DMS79 treated with DMSO at 0.1 percent for 48 hours (cell line): ENCODE data around the gene DDIT3.
"Not testable (repeated sequence)": the region's sequence is repeated elsewhere in the genome, so short reads cannot be mapped to it uniquely, and the experiment has no call there.

Experiments
- DNase-seq: peaks from one replicate; lab custom pipeline; 2025; lab: John Stamatoyannopoulos, UW

The DDIT3 gene

GRCh38 chr12:57520053-57520818 is at the start of gene DDIT3:
Gene DDIT3, minus strand, starts transcription at chr12:57520514. Its CDS starts 3,108 bp downstream, at chr12:57517406.
- peak; percentile 87 for DNase-seq

GRCh38 chr12:57569858-57570257 is 49.5 kb upstream of the DDIT3 start:
- DNase-seq = no peak

- DNase-seq = no peak
These were observed 48.5 kb upstream of the DDIT3 start for GRCh38 chr12:57568838-57569237.

GRCh38 chr12:57564178-57564740 is 43.9 kb upstream of the DDIT3 start:
- DNase-seq = no peak

GRCh38 chr12:57563358-57563757 is 43.0 kb upstream of the DDIT3 start:
- no peak for DNase-seq

GRCh38 chr12:57561117-57561516 is 40.8 kb upstream of the DDIT3 start:
- not testable (repeated sequence) for DNase-seq

GRCh38 chr12:57560516-57560915 is 40.2 kb upstream of the DDIT3 start:
- no peak for DNase-seq

GRCh38 chr12:57558864-57559263 is 38.5 kb upstream of the DDIT3 start:
- no peak for DNase-seq

- no peak for DNase-seq
These were observed 34.6 kb upstream of the DDIT3 start for GRCh38 chr12:57554897-57555296.

- no peak for DNase-seq
These were observed 34.1 kb upstream of the DDIT3 start for GRCh38 chr12:57554453-57554852.

GRCh38 chr12:57553343-57554202 is 33.3 kb upstream of the DDIT3 start:
- peak; percentile 86 for DNase-seq

GRCh38 chr12:57552835-57553313 is 32.6 kb upstream of the DDIT3 start:
- peak; percentile 46 for DNase-seq

- no peak for DNase-seq
These were observed 32.0 kb upstream of the DDIT3 start for GRCh38 chr12:57552306-57552651.

GRCh38 chr12:57551637-57552305 is 31.5 kb upstream of the DDIT3 start:
- no peak for DNase-seq

- no peak for DNase-seq
These were observed 30.6 kb upstream of the DDIT3 start for GRCh38 chr12:57550641-57551549.

GRCh38 chr12:57549909-57550640 is 29.8 kb upstream of the DDIT3 start, which contains the start of gene KIF5A:
Gene KIF5A, plus strand, starts transcription at chr12:57550044. Its CDS starts 228 bp downstream, at chr12:57550272.
- DNase-seq = peak; percentile 13

GRCh38 chr12:57549203-57549908 is 29.0 kb upstream of the DDIT3 start:
- DNase-seq = no peak

- no peak for DNase-seq
These were observed 28.2 kb upstream of the DDIT3 start for GRCh38 chr12:57548488-57548887.

- DNase-seq = no peak
These were observed 27.6 kb upstream of the DDIT3 start for GRCh38 chr12:57548013-57548315.
